Activated B cell treated with CpG ODN at 0.5 μM for 24 hours (primary cell): ENCODE data around the gene CYP46A1. TPM values are rescaled to one million over a fixed set of nuclear protein-coding genes. Genes with fewer than 3 reads are reported as not detected.

Source experiments
- ATAC-seq: fragments of 200-7000 bp; cut with Tn5 transposase; one replicate; pipeline ENCODE4 v1.10.0; 2021; ENCODE audit warnings: low read depth, mild to moderate bottlenecking, moderate library complexity
- CTCF ChIA-PET: fragments of 350-600 bp; sonication (Branson Sonifier 250); formaldehyde crosslinking; loops from one replicate; lab custom pipeline; 2021; ENCODE audit warnings: antibody characterized with exemption; lab: Charles Lee
- POLR2A ChIA-PET: fragments of 350-600 bp; sonication (Branson Sonifier 250); formaldehyde crosslinking; loops from one replicate; lab custom pipeline; 2021; ENCODE audit warnings: antibody characterized with exemption; lab: Charles Lee
- DNase-seq: peaks from one replicate; pipeline ENCODE4 v3.0.0; 2022
- H3K27ac Mint-ChIP-seq: one replicate; pipeline ENCODE4 v1.8.0; 2020; ENCODE audit warnings: mixed read lengths
- H3K27me3 Mint-ChIP-seq: one replicate; pipeline ENCODE4 v1.8.0; 2021; ENCODE audit warnings: mixed read lengths
- H3K36me3 Mint-ChIP-seq: one replicate; pipeline ENCODE4 v1.8.0; 2021; ENCODE audit warnings: low read depth, mixed read lengths
- H3K4me1 Mint-ChIP-seq: one replicate; pipeline ENCODE4 v1.8.0; 2021; ENCODE audit warnings: mixed read lengths
- H3K4me3 Mint-ChIP-seq: one replicate; pipeline ENCODE4 v1.8.0; 2020; ENCODE audit warnings: mild to moderate bottlenecking, mixed read lengths
- H3K9me3 Mint-ChIP-seq: one replicate; pipeline ENCODE4 v1.8.0; 2020; ENCODE audit warnings: mixed read lengths
- intact Hi-C: fragments of 100-400 bp; cut with micrococcal nuclease; formaldehyde crosslinking; loops from one replicate; pipeline ENCODE4 v1.15.1; 2024
- total RNA-seq: library from RNA; stranded (reverse); gene quantifications from 2 replicates; pipeline ENCODE4 v1.2.3, GENCODE V29; 2022
- TF ChIP-seq, protein P1 (sequence below): fragments of 200-600 bp; IDR thresholded peaks from one replicate; pipeline ENCODE4 v1.8.0; 2022; ENCODE audit warnings: antibody characterized with exemption, mild to moderate bottlenecking

Gene CYP46A1
- total RNA-seq, 1 donor from 2014 or later = not detected

DNA sequence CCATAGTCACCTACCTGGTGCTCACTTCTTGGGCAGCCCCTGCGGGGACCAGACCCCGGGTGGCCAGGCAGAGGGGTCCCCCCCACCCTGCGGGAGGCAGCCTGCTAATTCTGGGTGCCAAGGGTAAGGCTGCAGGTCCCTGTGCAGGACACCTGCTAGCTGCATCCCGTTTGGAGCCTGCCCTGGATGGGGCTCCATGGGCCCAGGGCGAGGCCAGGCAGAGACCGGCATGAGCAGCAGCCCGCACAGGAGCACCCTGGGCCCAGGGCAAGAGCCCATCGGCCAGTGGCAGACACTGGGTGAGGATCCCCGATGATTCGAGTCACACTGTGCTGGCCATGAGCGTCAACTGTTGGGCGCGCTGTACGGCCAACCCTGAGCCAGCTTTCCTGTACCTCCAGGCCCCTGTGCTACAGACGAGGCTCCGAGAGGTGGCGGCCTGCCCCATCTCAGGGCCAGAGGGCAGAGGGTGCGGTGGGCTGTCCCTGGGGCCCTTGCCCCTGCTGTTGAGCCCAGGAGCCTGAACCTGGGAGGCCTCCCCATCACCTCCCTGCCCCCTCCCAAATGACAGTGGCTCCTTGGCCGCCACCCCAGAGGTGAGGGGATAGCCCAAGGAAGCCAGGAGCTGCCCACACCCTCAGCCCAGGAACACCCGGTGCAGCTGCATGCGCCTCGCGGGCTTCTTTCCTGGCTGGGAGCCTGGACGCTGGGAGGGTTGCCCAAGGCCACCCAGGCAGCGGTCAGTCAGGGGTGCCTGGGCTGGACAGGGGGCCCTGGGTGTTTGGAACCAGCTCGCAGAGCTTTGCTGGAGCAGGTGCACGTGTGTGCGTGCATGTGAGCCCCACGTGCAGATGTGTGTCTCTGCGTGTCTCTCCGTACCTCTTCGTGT is 47.7 kb downstream of the CYP46A1 start:
- TF ChIP-seq, protein P1, sequence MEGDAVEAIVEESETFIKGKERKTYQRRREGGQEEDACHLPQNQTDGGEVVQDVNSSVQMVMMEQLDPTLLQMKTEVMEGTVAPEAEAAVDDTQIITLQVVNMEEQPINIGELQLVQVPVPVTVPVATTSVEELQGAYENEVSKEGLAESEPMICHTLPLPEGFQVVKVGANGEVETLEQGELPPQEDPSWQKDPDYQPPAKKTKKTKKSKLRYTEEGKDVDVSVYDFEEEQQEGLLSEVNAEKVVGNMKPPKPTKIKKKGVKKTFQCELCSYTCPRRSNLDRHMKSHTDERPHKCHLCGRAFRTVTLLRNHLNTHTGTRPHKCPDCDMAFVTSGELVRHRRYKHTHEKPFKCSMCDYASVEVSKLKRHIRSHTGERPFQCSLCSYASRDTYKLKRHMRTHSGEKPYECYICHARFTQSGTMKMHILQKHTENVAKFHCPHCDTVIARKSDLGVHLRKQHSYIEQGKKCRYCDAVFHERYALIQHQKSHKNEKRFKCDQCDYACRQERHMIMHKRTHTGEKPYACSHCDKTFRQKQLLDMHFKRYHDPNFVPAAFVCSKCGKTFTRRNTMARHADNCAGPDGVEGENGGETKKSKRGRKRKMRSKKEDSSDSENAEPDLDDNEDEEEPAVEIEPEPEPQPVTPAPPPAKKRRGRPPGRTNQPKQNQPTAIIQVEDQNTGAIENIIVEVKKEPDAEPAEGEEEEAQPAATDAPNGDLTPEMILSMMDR = no peak
- H3K27ac Mint-ChIP-seq = no peak overlapping the region
- DNase-seq (no peak), ATAC-seq (no peak)
- H3K27me3 Mint-ChIP-seq = peaks cover 44% of the 10 kb centered on the region
- intact Hi-C loops = loop anchor here (5.0 kb wide), 1 partner anchor 461 kb away; no protein-coding TSS in a partner anchor
- no peaks in the 10 kb centered on the region for H3K36me3 Mint-ChIP-seq
- CTCF ChIA-PET = interaction anchor here (1.3 kb wide), 1 partner anchor 154 kb away, joined by 3 read pairs; no protein-coding TSS in a partner anchor
- no peak overlapping the region for H3K4me3 Mint-ChIP-seq
- POLR2A ChIA-PET = no interaction called here
- H3K9me3 Mint-ChIP-seq = no peaks in the 10 kb centered on the region
- peaks cover 2% of the 10 kb centered on the region for H3K4me1 Mint-ChIP-seq

DNA sequence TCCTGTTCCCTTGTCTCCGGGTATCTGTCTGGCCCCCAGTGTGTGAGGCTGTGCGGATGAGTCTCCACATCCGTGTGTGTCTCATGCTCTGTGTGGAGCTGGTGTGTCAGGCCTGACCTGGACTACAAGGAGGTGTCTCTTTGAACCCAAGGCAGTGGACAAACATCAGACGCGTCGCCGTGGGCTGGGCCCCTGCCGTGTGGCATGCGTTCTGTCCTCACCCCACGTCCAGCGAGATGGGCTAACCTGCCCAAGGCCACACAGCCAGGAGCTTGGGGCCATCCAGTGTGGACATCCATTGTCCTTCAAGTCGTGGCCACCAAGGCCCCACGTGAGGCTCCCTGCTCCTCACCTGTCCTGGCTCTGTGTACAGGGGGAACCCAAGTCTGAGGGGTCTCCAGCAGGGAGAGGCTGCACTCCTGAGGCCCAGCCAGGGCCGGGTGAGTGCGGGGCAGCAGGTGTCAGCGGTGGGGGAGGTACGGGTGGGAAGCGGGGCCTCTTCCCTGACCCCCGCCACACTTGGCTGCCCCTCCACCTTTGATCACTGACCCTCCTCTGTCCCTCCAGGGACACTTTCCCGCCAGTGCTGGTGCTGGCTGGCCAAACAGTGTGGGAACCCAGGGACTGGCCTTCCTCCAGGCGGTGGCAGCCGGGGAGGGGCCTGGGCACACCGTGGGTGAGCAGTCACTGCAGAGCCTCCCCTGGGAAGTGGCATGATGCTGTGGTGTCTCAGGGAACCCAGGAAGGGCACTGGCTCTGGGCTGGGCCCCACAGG is 48.5 kb downstream of the CYP46A1 start:
- TF ChIP-seq, protein P1 = no peak
- H3K4me1 Mint-ChIP-seq = peaks cover 2% of the 10 kb centered on the region
- CTCF ChIA-PET = no interaction called here
- POLR2A ChIA-PET = no interaction called here
- intact Hi-C loops = loop anchor here (5.0 kb wide), 1 partner anchor 460 kb away; no protein-coding TSS in a partner anchor
- ATAC-seq = no peak
- no peak overlapping the region for H3K27ac Mint-ChIP-seq
- no peak overlapping the region for H3K4me3 Mint-ChIP-seq
- peaks cover 41% of the 10 kb centered on the region for H3K27me3 Mint-ChIP-seq
- no peaks in the 10 kb centered on the region for H3K9me3 Mint-ChIP-seq
- DNase-seq = no peak
- H3K36me3 Mint-ChIP-seq = no peaks in the 10 kb centered on the region

DNA sequence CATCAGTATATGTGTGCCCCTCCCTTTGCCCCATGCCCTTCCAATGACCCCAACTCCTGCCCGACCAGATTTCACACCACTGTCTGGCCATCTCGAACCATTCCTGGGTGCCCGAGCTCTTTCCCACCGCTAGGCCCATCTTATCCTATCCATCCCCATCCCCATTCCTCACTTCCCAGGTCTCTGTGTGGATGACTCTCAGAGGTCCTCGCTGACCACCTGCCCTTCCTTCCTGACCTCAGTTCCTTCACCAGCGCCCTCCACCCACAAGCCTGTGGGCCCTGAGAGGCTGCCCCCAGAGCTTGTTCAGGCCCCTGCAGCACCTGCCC is 49.1 kb downstream of the CYP46A1 start:
- DNase-seq (no peak), ATAC-seq (no peak)
- POLR2A ChIA-PET = no interaction called here
- Mint-ChIP-seq H3K4me3 (no peak overlapping the region), H3K36me3 (no peaks in the 10 kb centered on the region), H3K9me3 (no peaks in the 10 kb centered on the region), H3K27ac (no peak overlapping the region), H3K4me1 (peaks cover 2% of the 10 kb centered on the region), H3K27me3 (peaks cover 37% of the 10 kb centered on the region)
- intact Hi-C loops = loop anchor here (5.0 kb wide), 1 partner anchor 459 kb away; no protein-coding TSS in a partner anchor
- TF ChIP-seq, protein P1 = no peak
- CTCF ChIA-PET = no interaction called here

DNA sequence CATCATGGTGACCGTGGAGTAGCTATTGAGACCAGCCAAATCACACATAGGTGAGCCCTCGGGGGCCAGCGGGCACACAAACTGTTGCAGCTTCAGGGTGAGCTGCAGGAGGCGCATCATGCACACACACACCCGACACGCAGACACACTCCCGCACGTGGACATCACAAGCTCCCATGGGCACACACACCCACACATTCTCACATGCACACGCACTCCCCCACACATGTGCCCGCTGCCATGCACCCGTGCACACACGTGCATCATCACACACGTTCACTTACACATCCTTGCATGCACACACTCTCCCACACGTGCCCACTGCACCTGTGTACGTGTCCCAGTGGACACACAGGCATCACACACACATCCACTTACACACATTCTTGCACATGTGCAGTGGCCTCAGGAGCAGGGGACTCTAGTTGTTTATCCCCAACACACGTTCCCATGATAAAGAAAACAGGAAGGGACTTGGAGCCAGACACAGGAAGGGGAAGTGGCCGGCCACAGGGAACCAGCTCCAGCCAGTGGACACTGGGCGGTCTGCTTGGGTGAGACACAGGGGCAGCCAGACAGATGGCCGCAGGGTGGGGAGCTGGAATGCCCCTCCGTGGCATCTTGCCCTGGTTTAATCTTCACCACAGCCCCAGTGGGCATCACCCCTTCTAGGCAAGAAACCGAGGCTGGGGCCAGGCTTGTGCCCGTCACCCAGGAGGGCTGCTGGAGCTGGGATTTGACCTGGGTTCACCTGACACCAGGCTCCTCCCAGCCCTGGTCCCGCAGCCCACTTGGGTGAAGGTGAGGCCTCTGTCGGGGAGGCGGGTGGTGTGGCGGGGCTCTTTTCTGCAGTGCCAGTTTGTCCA is 49.7 kb downstream of the CYP46A1 start:
- DNase-seq = no peak

More for the DNA sequence above, 49.7 kb downstream of the CYP46A1 start:
- TF ChIP-seq, protein P1 = no peak
- Mint-ChIP-seq H3K4me1 (peaks cover 2% of the 10 kb centered on the region), H3K9me3 (no peaks in the 10 kb centered on the region), H3K27ac (no peak overlapping the region), H3K36me3 (no peaks in the 10 kb centered on the region), H3K4me3 (no peak overlapping the region), H3K27me3 (peaks cover 35% of the 10 kb centered on the region)
- ChIA-PET CTCF (no interaction called here), POLR2A (no interaction called here)
- no peak for ATAC-seq
- intact Hi-C loops = loop anchor here (5.0 kb wide), 1 partner anchor 459 kb away; no protein-coding TSS in a partner anchor
